CD4-positive, CD25-positive, alpha-beta regulatory T cell (primary cell): ENCODE measurements around the gene CDKAL1. TPM values are rescaled to one million over a fixed set of nuclear protein-coding genes. Genes with fewer than 3 reads are reported as not detected.

Source experiments
- ATAC-seq, 2 donors: fragments of 150-1000 bp; cut with Tn5 transposase; one replicate each; pipeline ENCODE4 v1.10.0; 2021; ENCODE audit warnings: low read depth in 2 of 2, moderate number of reproducible peaks in 2 of 2, moderate library complexity in 1 of 2
- DNase-seq, 3 donors: peaks; one replicate each; pipeline versions ENCODE4 v3.0.0 to v3.0.0-alpha.2; 2012 to 2022; ENCODE audit warnings: mixed read lengths in 1 of 3
- H3K27ac ChIP-seq: one replicate; pipeline ENCODE4 v1.7.0; 2013; ENCODE audit warnings: mild to moderate bottlenecking, low read length; ENCODE audit not compliant: insufficient read depth, poor library complexity, severe bottlenecking
- H3K27me3 ChIP-seq: one replicate; pipeline ENCODE4 v1.7.0; 2013; ENCODE audit warnings: low read length; ENCODE audit not compliant: control insufficient read depth, insufficient read depth
- H3K36me3 ChIP-seq: one replicate; pipeline ENCODE4 v1.7.0; 2013; ENCODE audit warnings: mild to moderate bottlenecking, low read length, moderate library complexity; ENCODE audit not compliant: control insufficient read depth, insufficient read depth
- H3K4me1 ChIP-seq: 2 replicates; pipeline ENCODE4 v1.7.0; 2013; ENCODE audit warnings: mild to moderate bottlenecking, low read length; ENCODE audit not compliant: insufficient read depth, control insufficient read depth, poor library complexity, severe bottlenecking
- H3K4me3 ChIP-seq: one replicate; pipeline ENCODE4 v1.7.0; 2013; ENCODE audit warnings: low read depth, mild to moderate bottlenecking, low read length, moderate library complexity
- H3K9me3 ChIP-seq, 2 experiments: 1 replicate in 1 of 2; 2 replicates in 1 of 2; pipeline ENCODE4 v1.7.0; 2013; ENCODE audit warnings: low read length in 2 of 2, mild to moderate bottlenecking in 1 of 2, moderate library complexity in 1 of 2; ENCODE audit not compliant: control insufficient read depth in 2 of 2
- H3K27ac Mint-ChIP-seq, 3 donors: one replicate each; pipeline ENCODE4 v1.8.0; 2020 to 2022; ENCODE audit warnings: mild to moderate bottlenecking in 3 of 3, mixed read lengths in 3 of 3, moderate library complexity in 2 of 3
- H3K27me3 Mint-ChIP-seq: one replicate; pipeline ENCODE4 v1.8.0; 2022; ENCODE audit warnings: mild to moderate bottlenecking, mixed read lengths
- H3K36me3 Mint-ChIP-seq: one replicate; pipeline ENCODE4 v1.8.0; 2020; ENCODE audit warnings: mixed read lengths
- H3K4me1 Mint-ChIP-seq, 4 donors: one replicate each; pipeline ENCODE4 v1.8.0; 2020 to 2022; ENCODE audit warnings: mixed read lengths in 4 of 4, mild to moderate bottlenecking in 1 of 4
- H3K4me3 Mint-ChIP-seq, 4 donors: one replicate each; pipeline ENCODE4 v1.8.0; 2020 to 2022; ENCODE audit warnings: mild to moderate bottlenecking in 4 of 4, mixed read lengths in 4 of 4, moderate library complexity in 3 of 4
- H3K9me3 Mint-ChIP-seq, 7 donors: one replicate each; pipeline ENCODE4 v1.8.0; 2020 to 2022; ENCODE audit warnings: mixed read lengths in 7 of 7, mild to moderate bottlenecking in 3 of 7, moderate library complexity in 2 of 7
- polyA plus RNA-seq, 4 donors: library from polyadenylated mRNA; unstranded; fragments of 300-500 nt; fragmentation: Illumina TruSeq; gene quantifications; one replicate each; pipeline ENCODE4 v1.2.3, GENCODE V29; 2021
- total RNA-seq: library from RNA; stranded (reverse); gene quantifications from one replicate; pipeline ENCODE4 v1.2.3, GENCODE V29; 2022

CDKAL1 gene
- total and polyA plus RNA-seq, 5 donors from 2014 or later, result 26.1 to 39.4 (median 30.4) TPM

DNA sequence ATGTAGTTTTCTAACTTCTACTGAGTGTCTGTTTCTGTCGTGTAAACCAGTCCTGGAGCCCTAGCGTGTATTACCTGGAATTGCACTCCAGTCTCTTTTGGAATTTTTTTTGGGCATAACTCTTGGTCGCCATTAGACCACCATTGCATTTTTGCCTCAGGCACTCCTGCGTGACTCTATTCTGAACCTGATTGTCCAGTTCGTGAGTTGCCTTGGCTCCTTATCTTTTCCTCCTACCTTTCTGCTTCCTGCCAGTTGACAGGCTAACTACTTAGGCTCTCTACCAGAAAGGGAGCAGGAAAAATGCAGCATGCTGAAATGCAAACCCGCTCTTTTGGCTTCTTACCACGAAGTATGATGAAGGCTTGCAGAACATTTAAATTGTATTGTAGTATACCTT is 568.4 kb downstream of the CDKAL1 start:
- DNase-seq, result no peak
- peaks cover 5 to 18% (median 12%) of the 10 kb centered on the region in 4 donors for H3K4me1 Mint-ChIP-seq
- Histone ChIP-seq H3K9me3 (no peaks in the 10 kb centered on the region), H3K27ac (no peak overlapping the region), H3K27me3 (no peaks in the 10 kb centered on the region), H3K4me1 (no peaks in the 10 kb centered on the region), H3K36me3 (no peaks in the 10 kb centered on the region), H3K4me3 (no peak overlapping the region)
- no peak overlapping the region for H3K4me3 Mint-ChIP-seq
- H3K27me3 Mint-ChIP-seq, result no peaks in the 10 kb centered on the region
- no peak for ATAC-seq
- H3K27ac Mint-ChIP-seq, result peak overlapping the region in 1 of 3 donors; percentile 3
- H3K36me3 Mint-ChIP-seq, result peaks cover 40% of the 10 kb centered on the region
- H3K9me3 Mint-ChIP-seq, result peaks cover 0 to 2% (median 0%) of the 10 kb centered on the region in 7 donors

DNA sequence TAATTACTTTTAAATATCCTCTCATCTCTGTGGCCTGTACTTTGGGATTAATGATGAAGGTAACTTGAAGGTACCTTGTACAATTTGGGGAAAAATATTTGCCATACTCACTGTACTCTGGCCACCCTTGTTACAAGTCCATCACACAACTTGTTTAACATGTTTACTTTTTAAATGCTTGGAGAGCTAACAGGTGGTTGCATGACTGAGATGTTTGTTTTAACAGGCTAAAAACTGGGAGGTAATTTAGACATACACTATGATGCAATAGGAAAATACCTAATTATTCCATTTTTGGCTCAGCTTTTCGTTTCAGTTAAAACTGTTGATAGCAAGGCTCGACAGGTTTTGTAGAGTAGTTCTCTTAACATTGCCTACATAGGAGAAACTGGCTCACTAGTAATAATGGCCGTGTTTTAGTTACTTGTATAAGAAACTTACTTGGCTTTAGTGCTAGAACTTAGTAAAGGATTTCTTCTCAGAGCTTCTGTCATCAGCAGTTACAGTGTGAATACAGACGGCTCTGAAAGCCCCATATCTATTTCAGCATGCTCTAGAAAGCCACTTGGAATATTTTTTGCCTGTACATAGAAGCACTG is 569.5 kb downstream of the CDKAL1 start:
- Mint-ChIP-seq H3K9me3 (peaks cover 0 to 2% (median 0%) of the 10 kb centered on the region in 7 donors), H3K36me3 (peaks cover 32% of the 10 kb centered on the region), H3K27ac (no peak overlapping the region), H3K4me1 (peaks cover 12 to 18% (median 12%) of the 10 kb centered on the region in 4 donors), H3K4me3 (no peak overlapping the region), H3K27me3 (no peaks in the 10 kb centered on the region)
- H3K27ac ChIP-seq, result no peak overlapping the region
- DNase-seq (no peak), ATAC-seq (no peak)
- H3K4me3 ChIP-seq, result no peak overlapping the region
- no peaks in the 10 kb centered on the region for H3K4me1 ChIP-seq
- H3K9me3 ChIP-seq, result no peaks in the 10 kb centered on the region
- H3K27me3 ChIP-seq, result no peaks in the 10 kb centered on the region
- H3K36me3 ChIP-seq, result no peaks in the 10 kb centered on the region

DNA sequence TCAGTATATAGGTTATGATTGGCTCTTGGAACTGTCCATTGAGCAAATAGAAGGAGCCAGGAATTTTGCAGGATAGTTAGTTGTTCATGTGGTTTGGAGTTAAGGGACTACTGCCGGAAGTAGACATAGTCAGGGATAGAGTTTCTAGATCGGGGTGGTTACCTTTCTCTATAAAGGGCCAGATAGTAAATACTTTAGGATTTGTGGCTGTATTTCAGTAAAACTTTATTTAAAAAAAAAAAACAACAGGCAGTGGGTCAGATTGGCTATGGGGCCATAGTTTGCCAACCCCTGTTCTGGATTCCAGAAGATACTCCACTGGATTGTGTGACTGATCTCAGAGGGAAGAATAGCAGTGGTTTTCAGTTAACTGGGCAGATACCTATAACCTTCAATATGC is 570.0 kb downstream of the CDKAL1 start:
- Histone ChIP-seq H3K36me3 (no peaks in the 10 kb centered on the region), H3K4me1 (no peaks in the 10 kb centered on the region), H3K27me3 (no peaks in the 10 kb centered on the region), H3K4me3 (no peak overlapping the region), H3K9me3 (no peaks in the 10 kb centered on the region), H3K27ac (no peak overlapping the region)
- Mint-ChIP-seq H3K27ac (no peak overlapping the region), H3K9me3 (peaks cover 0 to 2% (median 0%) of the 10 kb centered on the region in 7 donors), H3K27me3 (no peaks in the 10 kb centered on the region), H3K36me3 (peaks cover 31% of the 10 kb centered on the region), H3K4me3 (no peak overlapping the region), H3K4me1 (peaks cover 12 to 18% (median 13%) of the 10 kb centered on the region in 4 donors)
- no peak for DNase-seq
- no peak for ATAC-seq

DNA sequence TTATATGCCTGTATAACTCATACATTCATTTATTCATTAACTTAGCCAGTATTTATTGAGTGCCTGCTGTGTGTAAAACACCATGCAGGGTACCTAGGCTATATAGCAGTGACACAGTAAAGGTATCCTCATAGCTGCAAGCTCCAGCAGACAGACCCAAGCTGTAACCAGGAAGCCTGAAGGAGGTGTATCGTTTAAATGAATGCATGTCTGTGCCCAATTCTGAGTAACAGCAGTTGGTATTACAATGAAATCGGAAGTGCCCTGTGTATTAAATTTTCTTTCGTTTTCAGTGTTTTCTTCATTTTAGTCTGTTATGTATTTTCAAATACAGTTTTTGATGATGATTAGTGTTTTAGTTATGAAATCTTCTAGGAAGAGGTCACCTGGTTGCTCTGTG is 573.5 kb downstream of the CDKAL1 start:
- Histone ChIP-seq H3K27me3 (no peaks in the 10 kb centered on the region), H3K36me3 (no peaks in the 10 kb centered on the region), H3K9me3 (no peaks in the 10 kb centered on the region), H3K4me3 (peak overlapping the region; percentile 29), H3K27ac (no peak overlapping the region), H3K4me1 (no peaks in the 10 kb centered on the region)
- peaks cover 0 to 8% (median 3%) of the 10 kb centered on the region in 4 donors for H3K4me1 Mint-ChIP-seq
- H3K36me3 Mint-ChIP-seq, result peaks cover 11% of the 10 kb centered on the region
- H3K9me3 Mint-ChIP-seq, result peaks cover 0 to 2% (median 0%) of the 10 kb centered on the region in 7 donors
- no peaks in the 10 kb centered on the region for H3K27me3 Mint-ChIP-seq
- DNase-seq (peak in 1 of 3 donors; percentile 71), ATAC-seq (peak in 1 of 2 donors; percentile 70)
- peak overlapping the region in 2 of 3 donors; percentile 0 to 61 for H3K27ac Mint-ChIP-seq
- peak overlapping the region in 2 of 4 donors; percentile 4 to 33 for H3K4me3 Mint-ChIP-seq

DNA sequence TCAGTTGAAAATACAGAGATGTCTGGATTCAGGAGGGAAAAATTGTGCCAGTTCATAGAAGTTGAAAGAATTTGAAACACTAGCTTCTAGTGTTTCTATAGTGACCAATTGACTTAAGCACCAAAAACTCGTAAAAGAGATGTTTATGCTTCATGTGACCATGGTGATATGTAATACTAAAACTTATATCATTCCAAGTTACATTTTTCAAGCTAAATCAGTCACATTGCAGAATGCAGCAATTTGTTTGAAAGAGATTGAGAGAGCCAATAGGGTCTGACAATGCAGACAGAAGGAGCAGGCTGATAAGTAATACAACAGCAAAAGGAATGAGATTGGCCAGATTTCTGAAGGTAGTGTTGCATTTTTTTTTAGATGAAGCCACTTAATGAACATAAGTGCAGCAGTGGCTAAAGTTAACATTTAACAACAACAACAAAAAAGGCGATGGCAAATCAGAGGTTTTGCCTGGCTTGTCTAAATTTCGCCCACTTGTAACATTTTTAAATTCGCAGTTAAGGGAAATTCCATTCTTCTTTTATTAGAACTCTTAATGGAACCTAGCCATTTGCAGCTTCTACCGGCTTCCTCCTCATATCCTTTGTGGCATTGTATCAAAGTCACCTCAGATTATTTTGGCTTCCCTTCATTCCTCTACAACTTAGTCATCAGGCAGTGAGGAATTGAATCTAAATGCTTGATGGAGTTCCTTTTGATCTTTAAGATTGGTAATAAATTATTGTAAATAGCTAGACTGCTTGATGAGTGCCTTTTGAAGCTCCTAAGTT is 575.3 kb downstream of the CDKAL1 start:
- H3K4me3 ChIP-seq, result no peak overlapping the region
- Mint-ChIP-seq H3K4me3 (no peak overlapping the region), H3K27me3 (no peaks in the 10 kb centered on the region), H3K36me3 (peaks cover 11% of the 10 kb centered on the region), H3K4me1 (peaks cover 0 to 8% (median 3%) of the 10 kb centered on the region in 4 donors), H3K9me3 (peaks cover 0 to 2% (median 0%) of the 10 kb centered on the region in 7 donors), H3K27ac (peak overlapping the region in 1 of 3 donors; percentile 80)
- H3K9me3 ChIP-seq, result no peaks in the 10 kb centered on the region
- no peaks in the 10 kb centered on the region for H3K36me3 ChIP-seq
- ATAC-seq (no peak), DNase-seq (no peak)
- H3K4me1 ChIP-seq, result no peaks in the 10 kb centered on the region
- no peaks in the 10 kb centered on the region for H3K27me3 ChIP-seq
- no peak overlapping the region for H3K27ac ChIP-seq

DNA sequence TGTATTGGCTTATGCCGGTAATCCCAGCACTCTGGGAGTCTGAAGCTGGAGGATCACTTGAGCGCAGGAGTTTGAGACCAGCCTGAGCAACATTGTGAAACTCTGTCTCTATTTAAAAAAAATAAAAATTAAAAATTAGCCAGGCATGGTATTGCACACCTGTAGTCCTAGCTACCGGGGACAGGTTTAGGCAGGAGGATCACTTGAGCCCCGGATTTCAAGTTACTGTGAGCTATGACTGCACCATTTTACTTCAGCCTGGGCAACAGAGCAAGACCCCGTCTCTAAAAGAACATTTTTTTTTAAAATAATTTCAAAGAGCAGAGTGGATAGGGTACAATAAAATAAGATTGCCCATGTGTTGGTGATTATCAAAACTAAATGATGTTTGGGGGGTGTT is 576.4 kb downstream of the CDKAL1 start:
- Histone ChIP-seq H3K27ac (no peak overlapping the region), H3K36me3 (no peaks in the 10 kb centered on the region), H3K9me3 (no peaks in the 10 kb centered on the region), H3K27me3 (no peaks in the 10 kb centered on the region), H3K4me3 (no peak overlapping the region), H3K4me1 (no peaks in the 10 kb centered on the region)
- Mint-ChIP-seq H3K4me3 (no peak overlapping the region), H3K4me1 (peaks cover 0 to 8% (median 3%) of the 10 kb centered on the region in 4 donors), H3K36me3 (peaks cover 7% of the 10 kb centered on the region), H3K27ac (no peak overlapping the region), H3K9me3 (peaks cover 0 to 2% (median 0%) of the 10 kb centered on the region in 7 donors), H3K27me3 (no peaks in the 10 kb centered on the region)
- no peak for ATAC-seq
- no peak for DNase-seq

DNA sequence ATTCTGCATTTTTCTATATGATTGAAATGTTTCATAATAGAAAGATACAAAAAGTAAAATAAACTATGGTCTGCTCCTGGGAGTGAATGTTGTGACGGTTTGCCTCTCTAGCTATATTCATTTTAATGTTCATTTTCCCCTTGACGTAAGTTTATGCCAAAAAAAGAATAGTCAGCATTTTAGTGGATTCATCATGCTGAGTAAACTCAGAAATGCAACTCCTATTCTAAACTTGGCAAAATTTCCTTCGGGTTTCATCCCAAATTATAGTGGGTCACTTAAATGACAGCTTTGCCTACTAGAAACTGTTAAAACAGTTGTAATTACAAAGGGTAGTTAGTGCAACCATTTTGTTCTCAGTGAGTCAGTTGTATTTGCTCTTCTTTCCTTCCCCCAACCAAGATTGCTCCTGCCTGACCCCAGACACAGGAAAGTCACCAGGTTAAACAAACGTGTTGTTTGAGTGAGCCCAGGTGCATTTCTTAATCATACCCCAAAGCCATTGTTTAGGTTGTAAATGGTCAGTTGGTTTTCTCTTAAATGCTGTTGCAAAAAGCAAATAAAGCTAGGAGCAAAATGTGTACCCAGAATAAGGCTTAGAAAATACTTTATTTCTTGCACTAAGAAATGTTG is 577.0 kb downstream of the CDKAL1 start:
- H3K27ac ChIP-seq, result no peak overlapping the region
- H3K9me3 Mint-ChIP-seq, result peaks cover 0 to 2% (median 0%) of the 10 kb centered on the region in 7 donors
- no peak overlapping the region for H3K4me3 Mint-ChIP-seq
- no peak for ATAC-seq
- H3K4me1 ChIP-seq, result no peaks in the 10 kb centered on the region
- no peaks in the 10 kb centered on the region for H3K27me3 ChIP-seq
- DNase-seq, result no peak
- peaks cover 0 to 8% (median 3%) of the 10 kb centered on the region in 4 donors for H3K4me1 Mint-ChIP-seq
- H3K9me3 ChIP-seq, result no peaks in the 10 kb centered on the region
- H3K27me3 Mint-ChIP-seq, result no peaks in the 10 kb centered on the region
- H3K4me3 ChIP-seq, result no peak overlapping the region
- H3K36me3 Mint-ChIP-seq, result peaks cover 8% of the 10 kb centered on the region
- no peak overlapping the region for H3K27ac Mint-ChIP-seq
- H3K36me3 ChIP-seq, result no peaks in the 10 kb centered on the region
